Lower leg skin (tissue), 4 donors: ENCODE data around the gene NIPAL3. TPM values are rescaled to one million over a fixed set of nuclear protein-coding genes. Genes with fewer than 3 reads are reported as not detected.

Experiments used
- DNase-seq, 2 donors: peaks; one replicate each; pipeline ENCODE4 v3.0.0-alpha.2; 2019; ENCODE audit warnings: low spot score in 2 of 2
- H3K4me3 ChIP-seq: fragments of 200-600 bp; sonication (generic); 2 replicates; pipeline ENCODE4 v1.5.1; 2017; ENCODE audit warnings: mild to moderate bottlenecking, low read depth; ENCODE audit not compliant: poor library complexity, severe bottlenecking
- CTCF ChIP-seq, 3 donors: fragments of 450-650 bp; IDR thresholded peaks; one replicate each; pipeline ENCODE4 v1.5.1; 2016; ENCODE audit warnings: antibody characterized with exemption in 3 of 3, mild to moderate bottlenecking in 3 of 3, moderate library complexity in 2 of 3
- POLR2A ChIP-seq, 2 donors: fragments of 450-650 bp; IDR thresholded peaks; one replicate each; pipeline ENCODE4 v1.6.1; 2016 to 2017; ENCODE audit warnings: antibody characterized with exemption in 2 of 2, mild to moderate bottlenecking in 1 of 2, moderate library complexity in 1 of 2
- WGBS, 2 donors: methylation state at CpG; one replicate each; pipeline ENCODE4 v1.1.5; 2018; 5-methylcytosine and 5-hydroxymethylcytosine counted together
- intact Hi-C: fragments of 100-400 bp; cut with DNase I; formaldehyde crosslinking; loops from one replicate; pipeline ENCODE4 v1.15.0; 2023; ENCODE audit warnings: low total_unique reads
- total RNA-seq, 4 donors: library from RNA; depleted of rRNA; stranded (reverse); fragments of >200 nt; gene quantifications; one replicate each; pipeline ENCODE4 v1.1.0, GENCODE V29; 2016

Gene NIPAL3
- total RNA-seq, 4 donors from 2014 or later = 37.3 to 67.1 (median 57.5) TPM

DNA sequence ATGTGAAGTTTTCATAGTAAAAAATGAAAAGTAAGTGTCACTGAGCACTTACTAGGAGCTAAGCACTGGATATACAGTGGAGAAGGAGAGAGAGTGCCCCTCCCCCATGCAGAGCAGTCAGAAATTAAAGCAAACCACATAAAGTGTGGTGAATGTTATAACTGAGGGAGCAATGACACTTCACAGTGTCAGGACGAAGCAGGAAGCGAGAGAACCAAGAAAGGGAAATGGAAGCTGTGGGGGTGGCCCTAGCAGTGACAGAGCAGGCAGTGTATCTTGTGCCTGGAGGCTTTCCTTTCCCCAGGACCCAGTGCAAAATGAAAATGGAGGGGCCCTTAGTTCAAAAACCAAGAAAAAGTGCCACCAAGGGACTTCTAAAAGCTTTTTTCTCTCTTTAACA, 65.5 kb downstream of the NIPAL3 start:
- TF ChIP-seq POLR2A (IDR thresholded peaks at IDR 0.05) (no peak), CTCF (IDR thresholded peaks at IDR 0.05) (no peak)
- no peak for DNase-seq
- 65 to 74% methylated on average over 2 of the region's 2 CpGs for WGBS, 2 donors
- no peak overlapping the region for H3K4me3 ChIP-seq
- intact Hi-C loops = no loop called here

DNA sequence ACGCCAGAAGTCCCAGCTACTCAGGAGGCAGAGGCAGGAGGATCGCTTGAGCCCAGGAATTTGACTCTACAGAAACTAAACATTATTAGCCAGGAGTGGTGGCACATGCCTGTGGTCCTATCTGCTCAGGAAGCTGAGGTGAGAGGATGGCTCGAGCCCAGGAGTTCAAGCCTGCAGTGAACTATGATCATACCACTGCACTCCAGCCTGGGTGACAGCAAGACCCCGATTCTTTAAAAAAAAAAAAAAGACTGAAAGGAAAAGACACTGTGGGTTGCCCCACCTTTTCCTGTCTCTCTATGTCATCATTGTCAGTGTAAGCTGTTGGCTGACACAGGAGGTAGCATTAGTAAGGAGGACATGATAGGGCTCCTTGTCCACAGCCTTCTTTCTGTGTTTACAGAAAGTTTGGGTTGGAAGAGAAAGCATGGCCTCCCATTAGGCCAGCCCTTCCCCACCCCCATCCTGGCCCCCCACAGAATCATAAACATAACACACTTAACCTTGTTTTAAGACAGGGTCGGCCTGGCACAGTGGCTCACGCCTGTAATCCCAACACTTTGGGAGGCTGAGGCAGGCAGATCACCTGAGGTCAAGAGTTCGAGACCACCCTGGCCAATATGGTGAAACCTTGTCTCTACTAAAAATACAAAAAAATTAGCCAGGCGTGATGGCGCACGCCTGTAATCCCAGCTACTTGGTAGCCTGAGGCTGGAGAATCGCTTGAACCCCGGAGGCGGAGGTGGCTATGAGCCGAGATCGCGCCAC, 66.4 kb downstream of the NIPAL3 start:
- no peak for TF ChIP-seq CTCF (IDR thresholded peaks at IDR 0.05)
- TF ChIP-seq POLR2A (IDR thresholded peaks at IDR 0.05) = no peak
- 91 to 92% methylated on average over 16 of the region's 16 CpGs for WGBS, 2 donors
- DNase-seq = no peak
- H3K4me3 ChIP-seq = no peak overlapping the region
- intact Hi-C loops = no loop called here

GRCh38 chr1:24483441-24483840, 67.8 kb downstream of the NIPAL3 start:
- TF ChIP-seq POLR2A (IDR thresholded peaks at IDR 0.05) (no peak), CTCF (IDR thresholded peaks at IDR 0.05) (no peak)
- no peak for DNase-seq
- no peak overlapping the region for H3K4me3 ChIP-seq
- intact Hi-C loops = no loop called here
- 86 to 98% methylated on average over 5 of the region's 5 CpGs for WGBS, 2 donors

DNA sequence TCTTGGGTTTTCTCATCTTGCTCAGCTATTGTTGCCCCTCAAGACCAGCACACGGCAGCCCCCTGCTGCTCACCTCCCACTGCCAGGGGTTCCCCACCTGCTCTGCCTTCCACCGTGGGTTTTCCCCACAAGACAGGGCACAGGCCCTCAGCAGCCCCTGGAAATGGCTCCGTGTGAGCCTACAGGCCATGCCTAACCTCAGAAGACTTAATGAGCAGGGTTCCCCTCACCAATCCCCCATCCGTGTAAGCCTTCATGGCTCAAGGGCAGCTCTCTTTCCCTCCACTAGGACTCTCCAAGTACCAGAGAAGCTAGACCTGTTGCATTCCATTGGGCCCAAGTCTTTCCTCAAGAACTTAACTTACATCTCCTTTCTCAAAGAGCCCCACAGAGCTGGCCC, 68.6 kb downstream of the NIPAL3 start:
- 60 to 70% methylated on average over 4 of the region's 4 CpGs for WGBS, 2 donors
- no peak overlapping the region for H3K4me3 ChIP-seq
- intact Hi-C loops = no loop called here
- no peak for DNase-seq
- TF ChIP-seq CTCF (IDR thresholded peaks at IDR 0.05) (no peak), POLR2A (IDR thresholded peaks at IDR 0.05) (no peak)

DNA sequence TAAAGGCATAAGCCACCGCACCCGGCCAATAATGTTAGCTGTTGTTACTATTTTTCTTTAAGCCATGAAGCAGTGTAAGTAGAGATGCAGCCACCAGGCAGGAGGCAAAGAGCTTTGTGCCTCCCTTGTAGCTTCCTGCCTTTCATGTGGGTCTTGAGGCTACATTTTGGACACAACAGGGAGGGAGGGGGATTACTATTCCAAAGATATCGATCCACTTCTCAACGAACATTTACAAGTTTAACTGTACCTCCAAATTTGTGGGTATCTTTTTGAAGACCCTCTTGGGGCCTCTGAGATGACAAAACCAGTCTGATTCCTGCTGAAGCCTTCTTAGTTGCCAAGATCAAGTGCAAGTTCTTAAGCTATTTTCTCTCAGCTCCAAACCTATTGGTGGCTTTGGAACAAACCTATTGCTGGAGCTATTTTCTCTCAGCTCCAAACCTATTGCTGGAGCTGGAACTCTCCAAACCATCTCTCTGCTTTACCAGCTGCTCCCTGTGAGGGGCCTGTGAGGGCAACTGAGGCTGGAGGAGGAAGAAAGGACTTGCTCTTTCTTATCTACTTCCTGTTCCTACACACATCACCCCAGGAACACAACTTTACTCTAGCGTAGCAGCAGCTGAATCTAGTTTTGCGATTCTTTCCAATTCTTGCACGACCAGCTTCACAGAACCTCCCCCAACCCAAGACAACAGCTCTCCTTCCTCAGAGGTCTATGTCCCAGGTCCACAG, 70.9 kb downstream of the NIPAL3 start:
- no peak for TF ChIP-seq CTCF (IDR thresholded peaks at IDR 0.05)
- no peak for TF ChIP-seq POLR2A (IDR thresholded peaks at IDR 0.05)
- no peak for DNase-seq
- WGBS, 2 donors = 85 to 88% methylated on average over 7 of the region's 7 CpGs
- intact Hi-C loops = no loop called here
- no peak overlapping the region for H3K4me3 ChIP-seq
